ENCODE results near the gene DBP.
"Not testable (repeated sequence)": the region's sequence is repeated elsewhere in the genome, so short reads cannot be mapped to it uniquely, and the experiment has no call there.

DBP gene

DNA sequence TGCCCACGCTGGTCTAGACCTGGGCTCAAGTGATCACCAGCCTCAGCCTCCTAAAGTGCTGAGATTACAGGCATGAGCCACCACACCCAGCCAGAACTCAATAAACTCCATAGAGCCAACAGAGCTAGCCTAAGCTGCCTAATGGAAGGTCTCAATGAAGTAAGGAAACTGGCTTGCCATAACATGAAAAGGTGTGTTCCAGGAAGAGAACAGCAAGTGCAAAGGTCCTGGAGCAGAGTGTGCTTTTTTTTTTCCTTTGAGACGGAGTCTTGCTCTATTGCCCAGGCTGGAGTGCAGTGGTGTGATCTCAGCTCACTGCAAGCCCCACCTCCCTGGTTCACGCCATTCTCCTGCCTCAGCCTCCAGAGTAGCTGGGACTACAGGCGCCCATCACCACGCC is 20.6 kb upstream of the DBP start:
- ChIA-PET CTCF (interaction anchor here (0.6 to 4.1 kb wide), 3 partner anchors 12 to 130 kb away, joined by 3 to 20 read pairs (median 5); partner anchors contain the start of gene CA11), POLR2A (interaction anchor here (1.1 kb wide), 1 partner anchor 39 kb away, joined by 5 read pairs; the partner anchor contains the start of genes RPL18 and SPHK2)
- H3K4me1 ChIP-seq (ENCODE audit: control insufficient read depth, insufficient read depth, low read length); H3K36me3 ChIP-seq (ENCODE audit: control insufficient read depth in 2 of 2, insufficient read depth in 1 of 2, low read length in 2 of 2); H3K9me3 ChIP-seq (ENCODE audit: control insufficient read depth, insufficient read depth, low read depth, low read length); H3K27ac ChIP-seq (ENCODE audit: extremely low read depth, low read depth, low read length); H3K4me3 ChIP-seq (ENCODE audit: low read depth, low read length): not testable (repeated sequence)
- TF ChIP-seq ZNF18 (tag by site-specific recombination; IDR thresholded peaks at IDR 0.05) (0 out of 2 replicates have a peak, but pooled peaks have one; percentile 26), ZNF623 (tag by site-specific recombination; IDR thresholded peaks at IDR 0.05) (peak; percentile 91)

DNA sequence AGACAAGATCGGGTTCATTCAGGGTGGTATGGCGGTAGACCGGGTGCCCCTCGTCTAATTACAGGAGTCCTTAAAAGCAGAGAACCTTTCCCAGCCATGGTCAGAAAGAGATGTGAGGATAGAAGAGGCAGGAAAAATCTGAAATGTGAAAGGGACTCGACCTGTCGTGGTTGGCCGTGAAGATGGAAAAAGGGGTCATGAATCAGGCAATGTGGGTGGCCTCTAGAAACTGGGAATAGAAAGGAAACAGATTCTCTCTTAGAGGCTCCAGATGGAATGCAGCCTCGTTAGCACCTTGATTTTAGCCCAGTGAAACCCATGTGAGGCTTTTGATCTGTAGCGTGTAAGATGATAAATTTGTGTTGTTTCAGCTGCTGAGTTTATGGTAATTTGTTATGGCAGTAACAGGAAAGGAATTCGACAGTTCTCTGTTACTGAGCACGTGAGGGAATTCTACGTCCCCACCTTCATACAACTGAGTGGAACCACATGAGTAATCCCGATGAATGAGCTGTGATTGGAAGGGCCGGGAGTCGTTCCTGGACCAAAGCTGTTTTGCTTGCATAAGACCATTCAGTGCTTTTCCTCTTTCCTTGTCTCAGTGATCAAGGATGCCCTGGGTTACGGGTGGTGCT is 19.8 kb upstream of the DBP start:
- ChIA-PET CTCF (interaction anchor here (0.6 to 4.1 kb wide), 5 partner anchors 11 to 185 kb away, joined by 3 to 20 read pairs (median 5); partner anchors contain the start of gene CA11), POLR2A (interaction anchor here (0.6 to 1.1 kb wide), 2 partner anchors 38 to 106 kb away, joined by 3 to 5 read pairs; partner anchors contain the start of genes RPL18 and SPHK2)
- TF ChIP-seq ZNF202 (tag by site-specific recombination; IDR thresholded peaks at IDR 0.05; ENCODE audit: borderline replicate concordance) (no peak), ZSCAN5A (tag by site-specific recombination; IDR thresholded peaks at IDR 0.05) (no peak), ZNF768 (tag by site-specific recombination; IDR thresholded peaks at IDR 0.05) (no peak), ZBTB1 (tag by site-specific recombination; IDR thresholded peaks at IDR 0.05) (no peak), GLIS1 (tag by site-specific recombination; IDR thresholded peaks at IDR 0.05) (peak; percentile 48), ZNF16 (tag by site-specific recombination; IDR thresholded peaks at IDR 0.05; ENCODE audit: low read depth) (no peak), ZNF221 (tag by site-specific recombination; IDR thresholded peaks at IDR 0.05; ENCODE audit: borderline replicate concordance) (no peak), KLF16 (tag by site-specific recombination; IDR thresholded peaks at IDR 0.05) (no peak), RBAK (tag by site-specific recombination; IDR thresholded peaks at IDR 0.05) (no peak), ZNF121 (tag by site-specific recombination; IDR thresholded peaks at IDR 0.05) (no peak), ZNF791 (tag by site-specific recombination; IDR thresholded peaks at IDR 0.05) (no peak), ZSCAN4 (tag by site-specific recombination; IDR thresholded peaks at IDR 0.05) (no peak), ZNF404 (tag by site-specific recombination; IDR thresholded peaks at IDR 0.05) (no peak), MEIS1 (CRISPR knock-in tag; IDR thresholded peaks at IDR 0.05; ENCODE audit: borderline replicate concordance) (no peak), TRIM28 (IDR thresholded peaks at IDR 0.05; ENCODE audit: borderline replicate concordance, low read length) (no peak), ZNF48 (tag by site-specific recombination; IDR thresholded peaks at IDR 0.05) (no peak), ZNF175 (tag by site-specific recombination; IDR thresholded peaks at IDR 0.05) (no peak), ZBTB21 (tag by site-specific recombination; IDR thresholded peaks at IDR 0.05) (no peak), ZNF174 (tag by site-specific recombination; IDR thresholded peaks at IDR 0.05) (no peak)
- TF ChIP-seq, protein P1, sequence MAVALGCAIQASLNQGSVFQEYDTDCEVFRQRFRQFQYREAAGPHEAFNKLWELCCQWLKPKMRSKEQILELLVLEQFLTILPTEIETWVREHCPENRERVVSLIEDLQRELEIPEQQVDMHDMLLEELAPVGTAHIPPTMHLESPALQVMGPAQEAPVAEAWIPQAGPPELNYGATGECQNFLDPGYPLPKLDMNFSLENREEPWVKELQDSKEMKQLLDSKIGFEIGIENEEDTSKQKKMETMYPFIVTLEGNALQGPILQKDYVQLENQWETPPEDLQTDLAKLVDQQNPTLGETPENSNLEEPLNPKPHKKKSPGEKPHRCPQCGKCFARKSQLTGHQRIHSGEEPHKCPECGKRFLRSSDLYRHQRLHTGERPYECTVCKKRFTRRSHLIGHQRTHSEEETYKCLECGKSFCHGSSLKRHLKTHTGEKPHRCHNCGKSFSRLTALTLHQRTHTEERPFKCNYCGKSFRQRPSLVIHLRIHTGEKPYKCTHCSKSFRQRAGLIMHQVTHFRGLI (tag by site-specific recombination; IDR thresholded peaks at IDR 0.05) = no peak
- TF ChIP-seq, protein P2, sequence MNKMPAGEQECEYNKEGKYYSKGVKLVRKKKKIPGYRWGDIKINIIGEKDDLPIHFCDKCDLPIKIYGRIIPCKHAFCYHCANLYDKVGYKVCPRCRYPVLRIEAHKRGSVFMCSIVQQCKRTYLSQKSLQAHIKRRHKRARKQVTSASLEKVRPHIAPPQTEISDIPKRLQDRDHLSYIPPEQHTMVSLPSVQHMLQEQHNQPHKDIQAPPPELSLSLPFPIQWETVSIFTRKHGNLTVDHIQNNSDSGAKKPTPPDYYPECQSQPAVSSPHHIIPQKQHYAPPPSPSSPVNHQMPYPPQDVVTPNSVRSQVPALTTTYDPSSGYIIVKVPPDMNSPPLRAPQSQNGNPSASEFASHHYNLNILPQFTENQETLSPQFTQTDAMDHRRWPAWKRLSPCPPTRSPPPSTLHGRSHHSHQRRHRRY (tag by site-specific recombination; IDR thresholded peaks at IDR 0.05) = no peak
- TF ChIP-seq, protein P3, sequence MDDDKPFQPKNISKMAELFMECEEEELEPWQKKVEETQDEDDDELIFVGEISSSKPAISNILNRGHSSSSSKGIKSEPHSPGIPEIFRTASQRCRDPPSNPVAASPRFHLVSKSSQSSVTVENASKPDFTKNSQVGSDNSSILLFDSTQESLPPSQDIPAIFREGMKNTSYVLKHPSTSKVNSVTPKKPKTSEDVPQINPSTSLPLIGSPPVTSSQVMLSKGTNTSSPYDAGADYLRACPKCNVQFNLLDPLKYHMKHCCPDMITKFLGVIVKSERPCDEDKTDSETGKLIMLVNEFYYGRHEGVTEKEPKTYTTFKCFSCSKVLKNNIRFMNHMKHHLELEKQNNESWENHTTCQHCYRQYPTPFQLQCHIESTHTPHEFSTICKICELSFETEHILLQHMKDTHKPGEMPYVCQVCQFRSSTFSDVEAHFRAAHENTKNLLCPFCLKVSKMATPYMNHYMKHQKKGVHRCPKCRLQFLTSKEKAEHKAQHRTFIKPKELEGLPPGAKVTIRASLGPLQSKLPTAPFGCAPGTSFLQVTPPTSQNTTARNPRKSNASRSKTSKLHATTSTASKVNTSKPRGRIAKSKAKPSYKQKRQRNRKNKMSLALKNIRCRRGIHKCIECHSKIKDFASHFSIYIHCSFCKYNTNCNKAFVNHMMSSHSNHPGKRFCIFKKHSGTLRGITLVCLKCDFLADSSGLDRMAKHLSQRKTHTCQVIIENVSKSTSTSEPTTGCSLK (tag by site-specific recombination; IDR thresholded peaks at IDR 0.05) = no peak

More for the DNA sequence above, 19.8 kb upstream of the DBP start:
- H3K4me1 ChIP-seq (ENCODE audit: control insufficient read depth, insufficient read depth, low read length) = peaks cover 9% of the 10 kb centered on the region
- no peaks in the 10 kb centered on the region; a peak in 1 of 3 replicates for H3K36me3 ChIP-seq (ENCODE audit: control insufficient read depth in 2 of 2, insufficient read depth in 1 of 2, low read length in 2 of 2)
- H3K9me3 ChIP-seq (ENCODE audit: control insufficient read depth, insufficient read depth, low read depth, low read length) = no peaks in the 10 kb centered on the region
- no peak overlapping the region for H3K27ac ChIP-seq (ENCODE audit: extremely low read depth, low read depth, low read length)
- no peak overlapping the region for H3K4me3 ChIP-seq (ENCODE audit: low read depth, low read length)
